Measurements from ENCODE around the gene RGL3.
"Not testable (repeated sequence)": the region's sequence is repeated elsewhere in the genome, so short reads cannot be mapped to it uniquely, and the experiment has no call there.

Gene RGL3

DNA sequence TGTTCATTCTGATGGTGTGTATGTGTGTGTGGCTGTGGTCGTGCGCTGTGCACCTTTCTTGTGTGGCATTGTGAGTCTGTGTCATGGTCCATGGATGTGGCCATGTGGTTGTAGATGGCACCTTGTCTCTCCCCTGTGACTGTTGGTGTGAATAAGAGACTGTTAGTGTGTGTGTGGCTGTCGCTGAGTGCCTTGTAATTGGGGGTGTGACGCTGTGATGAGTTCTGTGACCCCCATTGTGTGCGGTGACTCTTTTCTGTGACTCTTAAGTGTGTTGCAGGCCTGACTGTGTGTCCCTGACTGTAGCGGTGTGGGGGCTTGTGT, 63.1 kb downstream of the RGL3 start:
- no peak for DNase-seq

DNA sequence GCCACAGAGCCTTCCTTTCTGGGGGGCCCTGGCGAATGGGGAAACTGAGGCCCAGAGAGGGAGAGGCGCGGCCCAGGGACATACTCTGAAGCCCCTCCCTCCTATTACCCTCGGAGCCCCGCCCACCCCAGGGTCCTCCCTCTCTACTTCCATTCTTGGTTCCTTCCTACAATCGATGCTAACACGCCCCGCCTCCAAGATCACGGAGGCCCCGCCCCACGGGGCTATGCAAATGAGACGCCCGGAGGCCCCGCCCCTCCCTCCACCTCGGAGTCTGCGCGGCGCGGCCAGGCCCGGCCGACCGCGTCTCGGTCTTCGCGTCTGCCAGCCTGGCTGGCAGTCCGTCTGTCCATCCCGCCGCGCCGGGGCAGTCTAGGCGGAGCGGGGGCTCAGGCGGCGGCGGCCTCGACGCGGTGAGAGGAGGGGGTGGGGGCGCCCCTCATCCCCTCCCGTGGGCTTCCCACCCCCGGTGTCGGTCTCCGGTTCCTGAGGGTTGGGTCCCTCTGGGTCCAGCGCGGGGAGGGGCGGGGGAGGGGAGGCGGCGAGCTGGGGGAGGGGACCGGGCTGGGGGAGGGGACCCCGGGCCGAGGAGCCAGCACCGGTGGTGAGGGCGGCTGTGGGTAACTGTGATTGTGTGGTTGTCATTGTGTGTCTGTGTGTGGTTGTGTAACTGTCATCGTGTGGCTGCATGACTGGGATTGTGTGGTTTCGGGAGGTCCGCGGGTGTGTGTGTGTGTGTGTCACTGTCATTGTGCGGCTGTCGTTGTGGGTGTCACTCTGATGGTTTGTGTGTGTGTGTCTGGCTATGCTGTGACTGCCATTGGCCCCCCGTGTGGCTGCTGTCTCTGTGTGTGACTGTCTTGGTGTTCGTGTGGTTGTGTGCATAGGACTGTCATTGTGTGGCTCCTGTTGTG, 63.7 kb downstream of the RGL3 start, which contains the start of gene PLPPR2:
Gene PLPPR2, plus strand, starts transcription at position 273 of the 914 bp plus-strand sequence. CDS start 2,242 bp downstream, outside the sequence.
- peak; percentile 90 for DNase-seq

GRCh38 chr19:11354102-11354501, 65.0 kb downstream of the RGL3 start:
- DNase-seq = not testable (repeated sequence)

GRCh38 chr19:11349171-11349570, 69.9 kb downstream of the RGL3 start:
- no peak for DNase-seq

GRCh38 chr19:11347546-11348039, 71.5 kb downstream of the RGL3 start:
- DNase-seq = no peak

DNA sequence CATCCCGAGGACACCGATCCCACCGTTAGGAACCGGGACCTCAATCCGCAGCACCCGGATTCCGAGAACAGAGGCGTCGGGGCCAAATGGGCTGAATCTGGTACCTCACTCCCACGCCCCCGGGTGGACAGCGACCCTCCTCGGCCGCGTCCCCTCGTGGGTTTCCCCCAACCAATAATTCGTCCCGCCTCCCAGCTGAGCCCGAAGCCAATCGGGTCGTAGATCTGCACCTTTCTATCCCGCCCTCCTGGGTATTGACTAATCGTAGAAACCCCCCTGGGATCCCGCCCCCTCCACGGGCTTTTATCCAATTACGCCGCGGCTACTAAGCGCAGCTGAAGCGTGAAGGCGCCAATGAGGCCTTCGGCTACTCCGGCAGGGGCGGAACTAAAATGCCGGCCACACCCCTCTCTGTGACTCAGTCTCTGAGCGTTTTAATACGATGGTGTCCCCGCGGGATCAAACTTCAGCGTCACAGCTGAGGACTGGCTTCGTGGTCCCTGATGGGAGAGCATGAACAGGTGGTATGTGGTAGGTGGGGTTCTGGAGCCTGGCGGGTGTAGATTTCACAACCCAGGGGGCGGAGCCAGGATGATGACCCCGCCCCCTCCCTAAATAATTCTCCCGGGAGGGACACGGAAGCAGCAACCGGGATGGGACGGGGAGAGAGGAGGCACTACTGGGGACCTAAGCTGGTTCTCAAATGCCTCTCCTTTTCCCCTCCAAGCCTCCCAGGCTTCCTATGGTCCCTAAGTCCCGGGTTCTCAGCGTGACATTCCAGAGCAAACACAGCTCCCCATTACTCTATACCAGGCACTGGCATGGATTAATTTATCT, 72.8 kb downstream of the RGL3 start, which contains the start of the genes CCDC159 and TMEM205:
Gene CCDC159, plus strand, starts transcription at position 416 of the 837 bp plus-strand sequence. Its CDS starts 88 bp downstream, at position 504.
Gene TMEM205, minus strand, starts transcription at position 165 of the 837 bp plus-strand sequence. CDS start 649 bp downstream, outside the sequence.
- DNase-seq = peak; percentile 97

DNA sequence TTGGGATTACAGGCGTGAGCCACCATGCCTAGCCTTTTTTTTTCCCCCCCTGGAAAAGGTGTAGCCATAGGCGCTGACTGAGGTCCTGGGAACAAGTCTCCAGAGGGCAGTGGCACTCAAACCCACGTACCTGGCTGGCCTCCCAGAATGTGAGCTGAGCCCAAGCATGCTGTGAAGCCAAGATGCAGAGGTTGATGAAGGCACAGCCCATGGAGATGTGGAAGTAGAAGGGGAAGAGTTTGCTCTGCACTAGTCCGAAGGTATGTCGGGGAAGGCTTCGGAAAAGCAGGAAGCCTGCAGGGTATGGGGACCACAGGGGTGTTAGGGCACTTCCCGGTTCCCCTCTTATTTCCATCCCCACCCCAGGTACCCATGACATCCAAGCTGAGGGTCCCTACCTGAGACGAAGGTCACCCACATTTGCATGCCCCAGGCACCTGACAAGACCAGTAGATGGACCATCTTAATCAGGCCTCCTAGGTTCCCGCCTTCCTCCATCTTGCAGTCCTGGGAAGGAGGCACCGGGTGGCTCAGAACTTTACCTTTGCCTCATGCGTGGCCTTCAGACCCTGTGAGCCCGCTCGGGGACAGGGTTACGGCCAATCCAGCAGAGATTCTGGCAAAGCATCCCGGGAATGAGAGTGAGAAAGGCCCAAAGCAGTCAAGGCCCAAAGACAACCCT, 73.9 kb downstream of the RGL3 start:
- DNase-seq = no peak

All from activated CD8-positive, alpha-beta memory T cell treated with anti-CD3 and anti-CD28 coated beads for 24 hours (primary cell).